Mesendoderm (in vitro differentiated cells): ENCODE measurements around the gene NTRK2. TPM values are rescaled to one million over a fixed set of nuclear protein-coding genes. Genes with fewer than 3 reads are reported as not detected.

Experiments
- DNase-seq: peaks from one replicate; pipeline ENCODE4 v3.0.0; 2013
- H2AK5ac ChIP-seq: 2 replicates; pipeline ENCODE4 v1.6.1; 2013; ENCODE audit warnings: low read length, inconsistent platforms
- H2BK120ac ChIP-seq: 2 replicates; pipeline ENCODE4 v1.6.1; 2013; ENCODE audit warnings: low read depth, mild to moderate bottlenecking, low read length, moderate library complexity, mixed read lengths
- H2BK15ac ChIP-seq: replicated peaks from 2 replicates; pipeline ENCODE4 v1.6.1; 2013; ENCODE audit warnings: low read depth, mild to moderate bottlenecking, moderate library complexity
- H2BK5ac ChIP-seq: 2 replicates; pipeline ENCODE4 v1.6.1; 2013; ENCODE audit warnings: low read length, inconsistent platforms
- H3K18ac ChIP-seq: 2 replicates; pipeline ENCODE4 v1.6.1; 2013; ENCODE audit warnings: mild to moderate bottlenecking, low read length, mixed read lengths
- H3K23ac ChIP-seq: one replicate; pipeline ENCODE4 v1.6.1; 2013; ENCODE audit warnings: low read length
- H3K27ac ChIP-seq: 2 replicates; pipeline ENCODE4 v1.5.1; 2013; ENCODE audit warnings: low read depth, mild to moderate bottlenecking, inconsistent platforms, low read length, moderate library complexity
- H3K27me3 ChIP-seq: 2 replicates; pipeline ENCODE4 v1.6.1; 2013; ENCODE audit warnings: low read length, control low read depth, mild to moderate bottlenecking, inconsistent platforms; ENCODE audit not compliant: insufficient read depth, poor library complexity
- H3K36me3 ChIP-seq: 2 replicates; pipeline ENCODE4 v1.6.1; 2013; ENCODE audit warnings: low read length, inconsistent platforms; ENCODE audit not compliant: control insufficient read depth, insufficient read depth
- H3K4ac ChIP-seq: one replicate; pipeline ENCODE4 v1.6.1; 2013; ENCODE audit warnings: low read depth, mild to moderate bottlenecking, low read length, moderate library complexity
- H3K4me1 ChIP-seq: 2 replicates; pipeline ENCODE4 v1.6.1; 2013; ENCODE audit warnings: low read depth, low read length, inconsistent platforms; ENCODE audit not compliant: control insufficient read depth
- H3K4me2 ChIP-seq: 2 replicates; pipeline ENCODE4 v1.6.1; 2013; ENCODE audit warnings: low read length
- H3K4me3 ChIP-seq: 2 replicates; pipeline ENCODE4 v1.5.1; 2013; ENCODE audit warnings: mild to moderate bottlenecking, low read length
- H3K56ac ChIP-seq: one replicate; pipeline ENCODE4 v1.6.1; 2013; ENCODE audit warnings: low read length
- H3K79me1 ChIP-seq: 2 replicates; pipeline ENCODE4 v1.6.1; 2013; ENCODE audit warnings: low read length, inconsistent platforms
- H3K79me2 ChIP-seq: 2 replicates; pipeline ENCODE4 v1.6.1; 2013; ENCODE audit warnings: mild to moderate bottlenecking, low read length; ENCODE audit not compliant: control insufficient read depth, insufficient read depth
- H3K9ac ChIP-seq: 2 replicates; pipeline ENCODE4 v1.6.1; 2013; ENCODE audit warnings: low read length, inconsistent platforms
- H4K5ac ChIP-seq: one replicate; pipeline ENCODE4 v1.6.1; 2013; ENCODE audit warnings: low read length
- H4K8ac ChIP-seq: one replicate; pipeline ENCODE4 v1.6.1; 2013; ENCODE audit warnings: low read depth, mild to moderate bottlenecking, control low read depth, low read length, moderate library complexity
- WGBS: extraction: QIAGEN DNeasy Blood & Tissue Kit; methylation state at CpG from one replicate; pipeline ENCODE4 v1.1.7; 2013; ENCODE audit warnings: low lambda C conversion rate, missing lambda C conversion rate; ENCODE audit not compliant: insufficient coverage; ENCODE audit errors: extremely low coverage; 5-methylcytosine and 5-hydroxymethylcytosine counted together
- polyA plus RNA-seq, 2 experiments: library from polyadenylated mRNA; stranded (reverse); fragments of 200-250 nt; gene quantifications; one replicate each; pipeline ENCODE4 v1.2.3, GENCODE V29; 2013

NTRK2 gene
- 0.08 TPM for polyA plus RNA-seq (2013, experiment 1 of 2)
- polyA plus RNA-seq (2013, experiment 2 of 2): 0.08 TPM

DNA sequence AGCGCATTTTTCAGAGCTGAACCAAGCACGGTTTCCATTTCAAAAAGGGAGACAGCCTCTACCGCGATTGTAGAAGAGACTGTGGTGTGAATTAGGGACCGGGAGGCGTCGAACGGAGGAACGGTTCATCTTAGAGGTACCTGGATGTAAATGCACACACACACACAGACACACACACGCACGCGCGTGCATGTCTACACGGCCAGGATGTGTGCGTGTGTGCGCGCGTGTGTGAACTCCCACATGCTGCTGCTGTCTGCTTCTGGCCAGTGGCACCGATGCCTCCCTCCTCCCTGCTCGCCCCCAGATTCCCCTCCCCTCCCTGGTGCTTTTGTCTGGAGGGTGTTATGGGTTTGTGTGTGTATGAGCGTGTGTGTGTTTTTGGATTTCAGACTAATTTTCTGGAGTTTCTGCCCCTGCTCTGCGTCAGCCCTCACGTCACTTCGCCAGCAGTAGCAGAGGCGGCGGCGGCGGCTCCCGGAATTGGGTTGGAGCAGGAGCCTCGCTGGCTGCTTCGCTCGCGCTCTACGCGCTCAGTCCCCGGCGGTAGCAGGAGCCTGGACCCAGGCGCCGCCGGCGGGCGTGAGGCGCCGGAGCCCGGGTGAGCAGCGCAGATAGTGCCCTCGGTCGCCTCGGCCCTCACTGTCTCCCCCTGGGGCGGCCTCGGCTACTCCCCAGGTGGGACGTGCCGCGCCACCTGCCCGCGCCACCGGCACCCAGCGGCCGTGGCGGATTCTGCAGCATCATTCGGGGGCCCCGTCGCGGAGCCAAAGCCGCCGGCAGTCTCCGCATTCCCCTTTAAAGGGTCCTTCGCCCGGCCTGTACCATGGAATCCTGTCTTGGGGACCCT, at the start of gene NTRK2:
Gene NTRK2 (plus strand): TSS at position 442 of the 850 bp plus-strand sequence. CDS start 1,020 bp downstream, outside the sequence.
- Histone ChIP-seq H4K8ac (no peak within 1 kb of the TSS), H3K18ac (no peak within 1 kb of the TSS), H3K4me1 (peaks cover 2% of the 10 kb centered on the region), H3K27ac (no peak within 1 kb of the TSS), H3K4me3 (no peak within 1 kb of the TSS), H2BK120ac (no peak within 1 kb of the TSS), H3K27me3 (peaks cover 22% of the 10 kb centered on the region), H3K4ac (no peak within 1 kb of the TSS), H3K56ac (peak within 1 kb of the TSS; percentile 67), H3K4me2 (peak within 1 kb of the TSS; percentile 70), H2AK5ac (no peak within 1 kb of the TSS), H3K79me2 (no peaks in the 10 kb centered on the region), H3K79me1 (no peaks in the 10 kb centered on the region), H3K23ac (no peak within 1 kb of the TSS), H3K9ac (peak within 1 kb of the TSS; percentile 44), H2BK5ac (no peak within 1 kb of the TSS), H4K5ac (no peak within 1 kb of the TSS), H3K36me3 (no peaks in the 10 kb centered on the region), H2BK15ac (no peak within 1 kb of the TSS)
- WGBS: no CpG with 5 or more reads among the region's 69 CpGs
- DNase-seq: peak; percentile 60

- Histone ChIP-seq H2BK120ac (no peak overlapping the region), H3K4me2 (no peak overlapping the region), H3K36me3 (no peaks in the 10 kb centered on the region), H3K23ac (no peak overlapping the region), H3K56ac (no peak overlapping the region), H3K27ac (no peak overlapping the region), H2BK5ac (no peak overlapping the region), H3K18ac (no peak overlapping the region), H2AK5ac (no peak overlapping the region), H3K4ac (no peak overlapping the region), H3K79me2 (no peaks in the 10 kb centered on the region), H4K5ac (no peak overlapping the region), H3K4me1 (no peaks in the 10 kb centered on the region), H3K27me3 (no peaks in the 10 kb centered on the region), H3K4me3 (no peak overlapping the region), H3K79me1 (no peaks in the 10 kb centered on the region), H3K9ac (no peak overlapping the region), H2BK15ac (no peak overlapping the region), H4K8ac (no peak overlapping the region)
- no CpG with 5 or more reads among the region's 2 CpGs for WGBS
- no peak for DNase-seq
Observed at GRCh38 chr9:84620338-84620737, 49.2 kb upstream of the NTRK2 start.

GRCh38 chr9:84621811-84622210, 47.7 kb upstream of the NTRK2 start:
- no peak overlapping the region for H2AK5ac ChIP-seq
- H3K27me3 ChIP-seq: no peaks in the 10 kb centered on the region
- DNase-seq: no peak
- WGBS: no CpG with 5 or more reads among the region's 2 CpGs
- H2BK5ac ChIP-seq: no peak overlapping the region
- H3K27ac ChIP-seq: no peak overlapping the region
- no peak overlapping the region for H2BK120ac ChIP-seq
- no peaks in the 10 kb centered on the region for H3K36me3 ChIP-seq
- no peaks in the 10 kb centered on the region for H3K79me2 ChIP-seq
- no peak overlapping the region for H3K9ac ChIP-seq
- H3K4me1 ChIP-seq: no peaks in the 10 kb centered on the region
- H3K18ac ChIP-seq: no peak overlapping the region
- H3K79me1 ChIP-seq: no peaks in the 10 kb centered on the region
- H3K23ac ChIP-seq: no peak overlapping the region
- H4K5ac ChIP-seq: no peak overlapping the region
- H2BK15ac ChIP-seq: no peak overlapping the region
- H3K4ac ChIP-seq: no peak overlapping the region
- no peak overlapping the region for H3K56ac ChIP-seq
- no peak overlapping the region for H3K4me3 ChIP-seq
- H3K4me2 ChIP-seq: no peak overlapping the region
- H4K8ac ChIP-seq: no peak overlapping the region

DNA sequence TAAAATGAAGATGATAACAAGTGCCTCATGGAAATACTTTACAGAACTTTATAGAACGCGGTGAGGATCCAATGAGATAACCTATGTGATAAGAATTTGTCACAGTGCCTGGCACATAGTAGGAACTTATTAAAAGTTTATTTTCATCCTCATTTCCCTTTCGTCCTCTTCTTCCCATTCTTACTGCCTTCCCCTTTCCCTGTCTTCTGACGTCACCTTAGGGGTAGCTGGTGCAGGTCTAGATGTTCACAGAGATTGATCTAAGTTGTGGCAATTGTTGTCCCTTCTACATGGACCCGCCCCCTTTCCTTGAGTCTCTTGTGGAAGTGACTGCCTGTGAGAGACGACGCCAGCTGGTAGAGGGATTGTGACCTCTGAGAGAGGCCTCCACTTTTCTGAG, 46.5 kb upstream of the NTRK2 start:
- Histone ChIP-seq H2BK120ac (no peak overlapping the region), H4K8ac (no peak overlapping the region), H4K5ac (no peak overlapping the region), H3K4ac (no peak overlapping the region), H3K23ac (no peak overlapping the region), H3K27me3 (no peaks in the 10 kb centered on the region), H2BK5ac (no peak overlapping the region), H3K18ac (no peak overlapping the region), H3K36me3 (no peaks in the 10 kb centered on the region), H3K9ac (no peak overlapping the region), H3K27ac (no peak overlapping the region), H3K4me2 (no peak overlapping the region), H3K56ac (no peak overlapping the region), H3K4me3 (no peak overlapping the region), H3K4me1 (no peaks in the 10 kb centered on the region), H3K79me2 (no peaks in the 10 kb centered on the region), H2BK15ac (no peak overlapping the region), H3K79me1 (no peaks in the 10 kb centered on the region), H2AK5ac (no peak overlapping the region)
- no peak for DNase-seq
- no CpG with 5 or more reads among the region's 7 CpGs for WGBS

GRCh38 chr9:84636436-84636835, 33.1 kb upstream of the NTRK2 start:
- no peak overlapping the region for H2BK120ac ChIP-seq
- no peak overlapping the region for H3K56ac ChIP-seq
- no peak overlapping the region for H2BK15ac ChIP-seq
- H3K27ac ChIP-seq: no peak overlapping the region
- no peak overlapping the region for H3K4ac ChIP-seq
- WGBS: no CpG with 5 or more reads among the region's 1 CpG
- H4K5ac ChIP-seq: no peak overlapping the region
- no peak overlapping the region for H3K4me3 ChIP-seq
- H4K8ac ChIP-seq: no peak overlapping the region
- H3K4me1 ChIP-seq: no peaks in the 10 kb centered on the region
- H3K36me3 ChIP-seq: no peaks in the 10 kb centered on the region
- H3K9ac ChIP-seq: no peak overlapping the region
- no peak overlapping the region for H2BK5ac ChIP-seq
- H3K4me2 ChIP-seq: no peak overlapping the region
- H3K79me2 ChIP-seq: no peaks in the 10 kb centered on the region
- H3K79me1 ChIP-seq: no peaks in the 10 kb centered on the region
- DNase-seq: no peak
- no peak overlapping the region for H3K18ac ChIP-seq
- no peak overlapping the region for H2AK5ac ChIP-seq
- no peak overlapping the region for H3K23ac ChIP-seq
- H3K27me3 ChIP-seq: no peaks in the 10 kb centered on the region
